PFSK-1 (cell line): ENCODE results near the gene ARAP1.

ENCODE experiments used
- FOXP2 ChIP-seq: optimal IDR thresholded peaks from 2 replicates; pipeline ENCODE3; 2011; ENCODE audit warnings: borderline replicate concordance, control low read depth, inconsistent platforms; ENCODE audit not compliant: insufficient read depth; ENCODE audit errors: extremely low read length, extremely low read depth
- POLR2AphosphoS5 ChIP-seq: IDR thresholded peaks from 2 replicates; pipeline ENCODE4 v1.6.1; 2012; ENCODE audit warnings: low read depth, mild to moderate bottlenecking, control low read depth, low read length, moderate library complexity
- SIN3A ChIP-seq: IDR thresholded peaks from 2 replicates; pipeline ENCODE4 v1.6.1; 2012; ENCODE audit warnings: mild to moderate bottlenecking, low read length, moderate library complexity, borderline replicate concordance; ENCODE audit not compliant: insufficient read depth
- TAF1 ChIP-seq: IDR thresholded peaks from 2 replicates; pipeline ENCODE4 v1.6.1; 2012; ENCODE audit warnings: low read length, control low read depth, borderline replicate concordance; ENCODE audit not compliant: insufficient read depth
- TF ChIP-seq, protein P1 (sequence below), 2 experiments: IDR thresholded peaks; 2 replicates each; pipeline versions ENCODE4 v1.6.1 to v1.8.0; 2011 to 2012; ENCODE audit warnings: low read depth in 2 of 2, low read length in 2 of 2, control low read depth in 1 of 2, inconsistent platforms in 1 of 2, mild to moderate bottlenecking in 1 of 2, moderate library complexity in 1 of 2; ENCODE audit not compliant: insufficient read depth in 1 of 2

ARAP1 gene

GRCh38 chr11:72704783-72705265 is 47.4 kb downstream of the ARAP1 start:
- TF ChIP-seq FOXP2 (no peak), TAF1 (no peak), SIN3A (no peak), POLR2AphosphoS5 (no peak)
- TF ChIP-seq, protein P1, sequence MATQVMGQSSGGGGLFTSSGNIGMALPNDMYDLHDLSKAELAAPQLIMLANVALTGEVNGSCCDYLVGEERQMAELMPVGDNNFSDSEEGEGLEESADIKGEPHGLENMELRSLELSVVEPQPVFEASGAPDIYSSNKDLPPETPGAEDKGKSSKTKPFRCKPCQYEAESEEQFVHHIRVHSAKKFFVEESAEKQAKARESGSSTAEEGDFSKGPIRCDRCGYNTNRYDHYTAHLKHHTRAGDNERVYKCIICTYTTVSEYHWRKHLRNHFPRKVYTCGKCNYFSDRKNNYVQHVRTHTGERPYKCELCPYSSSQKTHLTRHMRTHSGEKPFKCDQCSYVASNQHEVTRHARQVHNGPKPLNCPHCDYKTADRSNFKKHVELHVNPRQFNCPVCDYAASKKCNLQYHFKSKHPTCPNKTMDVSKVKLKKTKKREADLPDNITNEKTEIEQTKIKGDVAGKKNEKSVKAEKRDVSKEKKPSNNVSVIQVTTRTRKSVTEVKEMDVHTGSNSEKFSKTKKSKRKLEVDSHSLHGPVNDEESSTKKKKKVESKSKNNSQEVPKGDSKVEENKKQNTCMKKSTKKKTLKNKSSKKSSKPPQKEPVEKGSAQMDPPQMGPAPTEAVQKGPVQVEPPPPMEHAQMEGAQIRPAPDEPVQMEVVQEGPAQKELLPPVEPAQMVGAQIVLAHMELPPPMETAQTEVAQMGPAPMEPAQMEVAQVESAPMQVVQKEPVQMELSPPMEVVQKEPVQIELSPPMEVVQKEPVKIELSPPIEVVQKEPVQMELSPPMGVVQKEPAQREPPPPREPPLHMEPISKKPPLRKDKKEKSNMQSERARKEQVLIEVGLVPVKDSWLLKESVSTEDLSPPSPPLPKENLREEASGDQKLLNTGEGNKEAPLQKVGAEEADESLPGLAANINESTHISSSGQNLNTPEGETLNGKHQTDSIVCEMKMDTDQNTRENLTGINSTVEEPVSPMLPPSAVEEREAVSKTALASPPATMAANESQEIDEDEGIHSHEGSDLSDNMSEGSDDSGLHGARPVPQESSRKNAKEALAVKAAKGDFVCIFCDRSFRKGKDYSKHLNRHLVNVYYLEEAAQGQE (IDR thresholded peaks at IDR 0.05; ENCODE audit: insufficient read depth in 1 of 2, low read depth in 2 of 2, low read length in 2 of 2): no peak

GRCh38 chr11:72704028-72704782 is 48.0 kb downstream of the ARAP1 start:
- no peak for TF ChIP-seq FOXP2
- TF ChIP-seq POLR2AphosphoS5: no peak
- TF ChIP-seq, protein P1 (IDR thresholded peaks at IDR 0.05; ENCODE audit: insufficient read depth in 1 of 2, low read depth in 2 of 2, low read length in 2 of 2): no peak
- TF ChIP-seq TAF1: no peak
- no peak for TF ChIP-seq SIN3A

DNA sequence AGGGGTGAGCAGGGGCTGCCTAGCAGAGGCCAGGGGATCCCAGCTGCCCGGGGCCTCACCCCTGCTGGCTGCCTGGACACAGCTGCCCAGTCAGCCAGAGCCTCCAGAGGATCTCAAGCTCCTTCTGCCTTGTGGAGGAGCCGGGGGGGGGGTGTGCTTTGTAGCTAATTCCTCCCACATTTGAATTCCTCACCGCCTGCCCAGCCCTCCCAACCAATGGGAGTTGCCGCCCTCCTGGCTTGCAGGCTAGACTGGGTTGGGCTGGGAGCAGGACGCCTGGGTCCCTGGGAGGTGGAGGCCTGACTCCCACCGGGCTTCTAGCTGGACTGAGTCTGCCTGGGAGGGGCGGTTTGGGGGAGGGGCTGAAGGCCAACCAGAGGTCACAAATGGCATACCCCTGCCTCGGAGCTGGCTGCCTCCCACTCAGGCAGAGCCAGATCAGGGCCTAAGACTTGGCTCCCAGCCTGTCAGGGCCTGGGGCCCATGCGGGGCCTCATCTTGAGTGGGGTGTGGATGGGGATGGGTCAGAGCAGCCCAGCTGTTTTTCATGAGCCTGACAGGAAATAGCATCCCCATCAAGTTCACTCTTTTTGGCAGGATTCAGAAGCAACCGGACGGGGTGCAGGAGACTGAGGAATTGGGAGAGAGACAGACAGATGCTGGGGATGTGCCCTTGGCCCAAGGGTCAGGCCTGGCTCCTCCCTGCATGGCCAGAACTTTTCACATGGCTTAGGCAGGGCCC is 48.8 kb downstream of the ARAP1 start:
- TF ChIP-seq, protein P1 (IDR thresholded peaks at IDR 0.05; ENCODE audit: insufficient read depth in 1 of 2, low read depth in 2 of 2, low read length in 2 of 2): no peak
- TF ChIP-seq TAF1 (no peak), SIN3A (no peak), POLR2AphosphoS5 (no peak), FOXP2 (no peak)

DNA sequence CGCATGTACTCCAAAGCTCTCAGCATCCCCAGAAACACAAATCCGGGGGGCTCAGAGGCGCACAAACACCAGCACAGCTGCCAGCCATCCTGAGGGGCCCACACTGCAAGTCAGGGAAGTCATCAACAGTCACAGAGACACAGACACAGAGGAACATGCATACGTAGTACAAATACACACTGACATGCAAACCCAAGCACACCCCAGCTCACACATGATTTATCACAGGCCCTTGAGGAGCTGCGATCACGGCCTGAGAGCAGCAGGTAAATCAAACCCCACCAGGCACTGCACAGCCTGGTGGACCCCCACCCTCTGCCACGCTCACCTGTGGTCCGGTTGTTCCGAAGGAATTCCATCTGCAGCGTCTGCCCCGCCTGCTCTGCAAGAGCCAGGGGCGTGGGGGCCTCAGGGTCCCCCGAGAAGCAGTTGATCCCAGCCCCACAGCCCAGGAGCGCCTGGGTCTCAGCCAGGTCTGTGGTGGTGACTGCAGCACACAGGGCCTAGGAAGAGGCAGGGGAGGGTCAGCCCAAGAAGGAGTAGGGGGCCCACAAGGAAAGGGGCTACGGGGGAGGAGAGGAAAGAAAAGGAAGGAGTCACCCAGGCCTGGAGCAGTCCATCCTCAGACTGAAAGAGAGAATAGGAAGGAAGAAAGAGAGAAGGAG is 49.5 kb downstream of the ARAP1 start:
- no peak for TF ChIP-seq FOXP2
- TF ChIP-seq, protein P1 (IDR thresholded peaks at IDR 0.05; ENCODE audit: insufficient read depth in 1 of 2, low read depth in 2 of 2, low read length in 2 of 2): no peak
- TF ChIP-seq SIN3A: no peak
- no peak for TF ChIP-seq POLR2AphosphoS5
- TF ChIP-seq TAF1: no peak
